HG03469 (cell line): Measurements from ENCODE around the gene MGAT5.
A peak's percentile ranks its signal among the peaks of the same experiment; 100 is the strongest.

Experiments used
- ATAC-seq: cut with Tn5 transposase; IDR thresholded peaks from one replicate; pipeline ENCODE4 v1.9.1; 2021; ENCODE audit warnings: mild to moderate bottlenecking, moderate library complexity, moderate number of reproducible peaks; ENCODE audit not compliant: unreplicated experiment

MGAT5 gene

DNA sequence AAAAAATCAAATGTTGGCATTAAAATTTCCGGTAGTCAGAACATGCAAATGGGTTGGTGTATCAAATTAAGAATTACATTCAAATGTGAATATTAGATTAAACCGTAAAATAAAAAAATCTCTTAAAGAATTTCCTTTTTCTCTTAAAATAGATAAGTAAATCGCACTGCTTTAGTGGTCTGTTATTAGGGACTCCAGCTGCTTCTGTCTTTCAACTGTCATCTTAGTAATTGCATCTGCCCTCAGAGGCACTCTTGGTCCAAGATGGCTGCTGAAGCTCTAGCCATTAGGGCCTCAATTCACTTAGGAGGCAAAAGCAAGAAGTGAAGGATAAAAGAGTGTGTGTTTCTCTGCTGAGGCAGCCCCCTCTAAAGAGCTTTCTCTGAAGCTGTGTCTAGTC lies 132.4 kb downstream of the MGAT5 start:
- no peak for ATAC-seq

DNA sequence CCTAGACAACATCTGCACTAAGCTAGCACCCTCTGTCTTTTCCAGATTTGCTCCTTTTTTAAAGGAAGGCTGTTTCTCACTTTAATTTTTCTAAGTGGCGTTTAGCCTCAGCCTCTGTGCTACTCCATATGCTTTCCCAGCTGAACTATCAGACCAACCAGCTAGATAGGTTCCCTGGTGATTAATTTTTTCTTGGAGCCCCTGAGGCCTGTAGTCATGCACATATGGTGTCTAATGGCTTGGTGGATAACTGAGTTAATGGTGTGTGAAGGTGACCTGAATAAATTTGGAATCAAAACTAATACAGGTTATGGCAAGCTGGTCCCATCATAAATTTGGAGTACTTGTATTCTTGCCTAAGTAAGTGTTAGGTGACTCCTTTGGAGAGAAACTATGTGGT lies 135.5 kb downstream of the MGAT5 start:
- no peak for ATAC-seq

DNA sequence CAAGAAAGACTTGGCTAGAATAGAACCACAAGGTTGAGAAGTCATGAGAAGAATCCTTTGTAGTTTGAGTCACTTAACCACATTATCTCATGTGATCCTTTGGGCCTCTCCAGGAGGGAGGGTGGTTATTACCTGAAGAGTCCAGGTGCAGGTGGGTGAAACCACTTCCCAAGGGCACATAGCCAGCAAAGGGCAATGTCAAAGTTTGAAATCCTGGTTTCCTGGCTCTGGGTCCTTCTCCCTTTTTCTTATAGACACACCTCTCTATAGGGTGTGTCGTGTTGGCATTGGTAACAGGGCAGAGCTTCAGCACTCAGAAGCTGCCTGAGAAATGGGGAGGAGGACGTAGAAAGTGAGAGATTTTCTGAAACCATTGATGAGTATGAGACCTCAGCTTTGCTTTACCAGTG lies 137.9 kb downstream of the MGAT5 start:
- peak; percentile 75 for ATAC-seq

DNA sequence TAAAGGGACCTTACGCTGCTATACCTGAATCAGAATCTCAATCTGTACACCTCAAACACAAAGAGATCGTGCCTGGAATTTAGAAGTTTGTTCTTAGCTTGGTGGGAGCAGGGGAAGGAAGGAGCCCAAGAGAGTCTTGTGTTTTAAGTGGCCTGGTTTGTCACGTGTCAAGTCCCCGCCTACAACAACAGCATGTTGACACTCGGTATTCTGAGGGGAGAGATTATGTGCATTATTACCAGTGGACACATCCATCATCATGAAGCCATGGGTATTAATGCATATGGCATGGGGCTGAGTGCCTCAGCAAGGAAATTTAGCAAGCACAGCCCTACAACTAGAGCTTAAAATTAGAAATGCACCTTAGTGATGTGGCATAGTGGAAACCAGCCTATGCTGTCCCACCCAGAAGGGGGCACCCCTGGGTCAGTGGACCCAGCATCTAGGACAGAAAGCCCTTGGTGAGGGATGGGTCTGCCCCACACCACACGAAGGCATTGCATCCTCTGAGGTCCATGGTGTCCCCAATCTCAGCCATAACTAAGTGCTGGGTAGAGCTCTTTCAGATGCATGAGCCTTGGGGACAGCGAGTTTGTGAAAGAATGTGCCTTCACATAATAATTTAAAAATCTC lies 138.7 kb downstream of the MGAT5 start:
- ATAC-seq = no peak

DNA sequence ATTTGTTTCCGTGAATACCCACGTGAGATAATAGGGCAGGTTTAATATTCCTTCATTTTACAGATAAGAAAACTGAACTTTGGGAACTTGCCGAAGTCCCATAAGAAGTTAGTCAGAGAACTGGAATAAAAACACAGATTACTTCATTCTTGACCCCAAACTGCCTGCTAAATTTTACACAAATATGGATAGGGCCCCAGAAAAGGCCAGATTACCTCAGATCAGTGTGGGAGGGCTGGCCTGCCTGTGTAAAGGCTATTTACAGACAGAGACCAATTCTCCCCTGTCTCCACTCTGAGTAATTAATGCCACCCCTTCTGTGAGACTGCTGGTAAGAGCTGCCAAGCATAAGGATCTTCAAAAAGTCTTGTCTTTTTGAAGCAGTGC lies 139.2 kb downstream of the MGAT5 start:
- ATAC-seq = no peak

DNA sequence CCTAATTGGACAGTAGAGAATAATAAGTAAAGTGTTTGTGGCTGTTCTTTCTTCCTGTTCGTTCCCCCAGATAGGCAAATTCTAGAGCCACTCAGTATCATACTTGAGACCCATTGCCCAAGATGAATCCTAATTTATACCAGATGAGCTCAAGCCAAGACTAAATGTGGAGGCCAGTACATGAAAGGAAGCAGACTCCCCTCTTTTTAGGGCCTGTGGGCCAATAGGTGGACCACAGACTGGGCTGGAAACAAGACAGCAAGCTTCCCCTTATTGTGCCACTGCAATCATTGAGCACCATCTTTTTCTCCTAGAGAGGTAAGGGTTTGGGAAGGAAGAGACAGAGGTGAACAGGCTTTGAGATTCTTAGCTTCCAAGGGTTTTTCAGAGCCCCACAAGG lies 141.9 kb downstream of the MGAT5 start:
- no peak for ATAC-seq

DNA sequence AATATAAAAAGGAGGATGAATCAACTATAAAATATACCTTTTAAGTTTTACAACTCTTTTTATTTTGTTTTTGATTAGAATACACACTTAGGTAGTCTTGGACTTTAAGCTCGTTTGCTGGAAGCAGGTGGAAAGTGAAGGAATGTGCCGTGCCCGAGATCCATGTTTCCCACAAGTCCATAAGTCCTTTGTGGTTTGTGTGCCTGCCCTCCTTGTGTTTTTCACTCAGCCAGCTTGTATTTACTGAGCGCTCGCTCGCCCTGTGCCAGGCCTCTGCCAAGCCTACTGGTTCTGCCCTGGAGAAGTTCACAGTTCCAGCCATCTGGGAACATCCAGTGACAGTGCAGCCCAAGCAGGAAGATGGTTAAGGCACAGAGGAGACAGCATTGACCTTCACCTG lies 142.6 kb downstream of the MGAT5 start:
- no peak for ATAC-seq

DNA sequence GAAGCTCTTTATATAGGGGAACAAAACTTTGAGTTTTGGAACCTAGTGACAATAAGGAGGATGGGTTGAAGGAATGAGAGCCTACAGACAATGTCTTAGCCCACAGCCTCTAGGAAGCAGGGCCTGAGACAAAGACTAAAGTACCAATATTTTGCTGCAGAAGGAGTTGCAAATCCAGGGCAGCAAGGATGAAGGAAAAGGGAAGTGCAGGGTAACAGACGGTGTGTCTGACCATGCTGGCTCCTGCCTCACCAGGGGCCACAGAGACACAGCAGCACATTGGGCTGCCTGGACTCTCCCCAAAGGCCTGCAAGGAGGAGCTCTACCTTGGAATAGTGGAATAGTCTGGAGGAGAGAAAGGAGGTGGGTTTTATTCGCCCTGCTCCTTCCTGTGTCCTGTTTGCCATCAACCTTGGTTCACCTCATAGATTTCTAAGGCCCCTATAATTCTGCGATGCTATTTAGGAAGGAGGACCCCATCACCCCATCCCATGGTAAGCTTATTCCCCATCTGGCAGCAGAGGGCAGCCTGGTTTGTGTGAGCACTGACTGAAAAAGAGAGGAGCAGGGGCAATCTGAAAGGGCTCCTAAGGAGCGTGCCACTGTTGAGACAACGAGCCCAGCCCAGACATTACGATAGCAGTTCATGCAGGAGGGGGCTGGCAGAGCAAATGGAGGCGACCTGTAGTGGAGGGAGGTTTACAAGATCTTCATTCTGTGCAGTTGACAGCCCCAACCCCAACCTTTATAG lies 143.4 kb downstream of the MGAT5 start:
- ATAC-seq = no peak

DNA sequence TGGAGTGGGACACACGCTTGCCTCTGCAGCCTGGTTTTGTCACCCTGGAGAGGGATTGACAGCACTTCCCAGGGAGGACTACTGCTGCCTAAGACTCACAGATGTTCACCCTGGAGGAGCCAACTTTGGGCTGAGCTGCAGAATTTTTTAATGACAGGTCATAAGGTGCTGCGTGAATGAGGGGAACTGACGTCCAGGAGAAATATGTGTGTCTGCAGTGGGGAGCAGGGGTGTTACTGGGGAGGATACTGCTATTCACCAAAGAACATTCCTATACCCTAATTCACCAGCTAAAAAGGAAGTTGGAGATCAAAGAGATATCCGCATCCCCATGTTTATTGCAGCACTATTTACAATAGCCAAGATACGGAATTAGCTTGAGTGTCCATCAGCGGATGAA lies 144.4 kb downstream of the MGAT5 start:
- no peak for ATAC-seq

DNA sequence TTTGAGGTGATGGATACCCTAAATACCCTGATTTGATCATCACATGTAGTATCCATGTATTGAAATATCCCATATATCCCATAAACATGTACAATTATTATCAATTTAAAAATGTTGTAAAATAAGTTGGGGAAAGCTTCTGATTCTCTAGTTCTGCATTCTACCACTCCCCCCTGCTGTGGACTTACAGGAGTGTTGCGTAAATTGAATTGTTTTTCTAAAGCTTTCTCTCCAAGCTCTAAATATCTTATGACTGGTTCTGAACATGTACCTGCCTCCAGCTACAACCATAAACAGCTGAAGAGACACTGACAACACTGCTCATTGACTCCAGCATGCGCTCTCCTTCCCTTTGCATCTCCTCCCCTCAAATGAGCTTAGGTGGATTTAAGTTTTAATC lies 145.2 kb downstream of the MGAT5 start:
- ATAC-seq = no peak

DNA sequence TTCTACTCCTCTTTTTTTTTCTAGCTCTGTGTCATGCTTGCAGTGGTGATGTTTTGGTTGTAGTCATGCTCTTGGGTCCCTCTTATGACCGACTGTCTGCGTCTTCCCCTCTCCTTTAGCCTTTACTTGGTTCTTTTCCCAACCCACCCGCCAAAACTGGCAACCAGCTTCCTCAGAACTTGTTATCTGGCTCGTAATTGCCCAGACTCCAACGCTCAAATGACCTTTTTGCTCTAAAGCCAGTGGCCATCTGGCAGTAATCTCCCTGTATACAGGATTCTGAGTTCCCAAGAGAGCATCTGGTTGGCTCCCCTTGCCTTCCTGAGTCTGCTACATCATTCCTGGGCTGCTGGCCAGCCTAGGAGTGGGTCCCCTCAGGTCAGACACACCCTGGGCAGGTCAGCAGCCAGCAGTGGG lies 147.2 kb downstream of the MGAT5 start:
- no peak for ATAC-seq

DNA sequence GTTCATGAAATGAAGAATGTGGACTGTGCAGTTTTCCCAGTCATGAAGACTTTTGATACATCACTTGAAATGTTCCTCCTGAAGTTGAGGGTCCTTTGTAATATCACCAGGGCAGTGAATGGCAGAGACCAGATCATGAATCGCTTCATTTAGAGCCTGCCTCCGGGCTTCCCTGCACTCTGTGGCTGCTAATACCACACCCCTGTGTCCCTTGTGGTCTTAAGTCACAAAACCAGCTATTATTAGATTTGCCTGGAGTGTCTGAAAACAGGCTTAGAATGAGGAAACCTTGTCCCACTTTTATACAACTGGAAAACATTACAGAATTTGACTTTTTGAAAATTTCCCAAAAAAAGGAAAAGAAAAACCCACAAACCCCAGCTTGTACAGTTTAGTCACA lies 147.9 kb downstream of the MGAT5 start:
- ATAC-seq = no peak

DNA sequence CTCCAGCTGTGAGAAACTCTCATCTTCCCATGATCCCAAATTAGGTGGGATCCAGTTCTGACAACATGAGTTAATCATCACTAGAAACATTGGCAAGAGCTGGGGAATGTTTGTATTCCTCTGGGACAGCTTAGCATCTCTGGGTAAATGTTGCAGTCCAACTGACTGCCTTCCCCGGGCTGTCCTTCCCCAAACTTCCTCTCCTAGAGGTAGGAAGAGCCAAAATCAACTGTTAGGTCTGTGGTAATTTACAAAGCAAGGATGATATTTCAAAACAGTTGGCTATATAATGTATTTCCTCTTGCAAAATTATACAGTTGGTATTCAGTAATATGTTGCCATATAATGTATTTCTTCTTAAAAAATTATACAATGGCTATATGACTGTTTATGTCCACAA lies 148.5 kb downstream of the MGAT5 start:
- ATAC-seq = no peak

DNA sequence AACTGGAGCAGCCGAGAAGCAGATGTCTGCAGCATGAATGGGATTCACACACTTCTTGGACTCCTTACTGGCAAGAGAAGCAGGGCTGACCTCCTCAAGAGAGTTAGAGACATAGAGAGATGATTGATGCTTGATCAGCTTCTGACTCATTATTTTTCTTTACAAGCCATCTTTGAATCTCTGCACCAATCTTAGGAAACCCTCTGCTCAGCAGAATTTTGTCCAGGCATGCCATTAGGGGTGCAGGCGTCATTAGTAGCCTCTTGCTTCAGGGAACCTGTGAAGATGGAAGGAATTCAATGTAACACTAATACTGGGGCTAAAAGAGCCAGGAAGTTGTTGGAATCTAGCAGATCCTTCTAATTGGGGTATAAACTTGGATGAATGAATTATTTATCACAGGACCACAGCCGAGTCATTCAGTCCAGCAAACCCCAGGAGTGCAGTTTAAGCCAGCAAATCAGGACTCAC lies 151.8 kb downstream of the MGAT5 start:
- ATAC-seq = no peak

DNA sequence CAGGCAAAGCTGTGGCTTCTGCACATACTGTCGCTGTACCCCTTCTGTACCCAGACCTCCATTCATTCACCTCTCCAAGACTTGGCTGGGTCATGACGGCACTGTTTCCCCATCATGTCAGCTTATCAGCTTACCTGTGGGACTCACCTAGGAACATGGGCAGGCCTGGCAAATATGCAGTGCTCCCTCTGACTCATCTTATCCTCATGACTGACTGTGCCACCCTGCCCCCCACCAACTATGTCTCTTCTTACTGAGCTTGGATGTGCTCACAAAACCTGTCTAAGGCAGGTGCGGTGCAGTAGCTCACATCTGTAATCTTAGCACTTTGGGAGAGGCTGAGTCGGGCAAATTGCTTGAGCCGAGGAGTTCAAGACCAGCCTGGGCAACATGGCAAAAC lies 152.4 kb downstream of the MGAT5 start:
- no peak for ATAC-seq

DNA sequence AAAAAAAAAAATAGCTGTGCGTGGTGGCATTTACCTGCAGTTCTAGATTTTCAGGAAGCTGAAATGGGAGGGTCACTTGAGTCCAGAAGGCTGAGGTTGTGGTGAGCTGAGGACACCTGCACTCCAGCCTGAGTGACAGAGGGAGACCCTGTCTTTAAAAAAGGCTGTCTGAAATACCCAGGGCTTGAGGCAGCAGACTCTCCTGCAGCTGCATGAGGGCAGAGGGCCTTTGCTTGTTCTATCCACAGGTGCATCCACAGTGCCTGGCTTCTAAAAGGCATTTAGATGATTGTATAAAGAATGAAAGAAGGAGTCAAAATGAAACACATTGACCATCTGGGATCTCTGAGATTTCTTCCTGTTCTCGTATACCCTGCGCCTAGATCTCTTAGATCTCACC lies 152.9 kb downstream of the MGAT5 start:
- ATAC-seq = no peak

DNA sequence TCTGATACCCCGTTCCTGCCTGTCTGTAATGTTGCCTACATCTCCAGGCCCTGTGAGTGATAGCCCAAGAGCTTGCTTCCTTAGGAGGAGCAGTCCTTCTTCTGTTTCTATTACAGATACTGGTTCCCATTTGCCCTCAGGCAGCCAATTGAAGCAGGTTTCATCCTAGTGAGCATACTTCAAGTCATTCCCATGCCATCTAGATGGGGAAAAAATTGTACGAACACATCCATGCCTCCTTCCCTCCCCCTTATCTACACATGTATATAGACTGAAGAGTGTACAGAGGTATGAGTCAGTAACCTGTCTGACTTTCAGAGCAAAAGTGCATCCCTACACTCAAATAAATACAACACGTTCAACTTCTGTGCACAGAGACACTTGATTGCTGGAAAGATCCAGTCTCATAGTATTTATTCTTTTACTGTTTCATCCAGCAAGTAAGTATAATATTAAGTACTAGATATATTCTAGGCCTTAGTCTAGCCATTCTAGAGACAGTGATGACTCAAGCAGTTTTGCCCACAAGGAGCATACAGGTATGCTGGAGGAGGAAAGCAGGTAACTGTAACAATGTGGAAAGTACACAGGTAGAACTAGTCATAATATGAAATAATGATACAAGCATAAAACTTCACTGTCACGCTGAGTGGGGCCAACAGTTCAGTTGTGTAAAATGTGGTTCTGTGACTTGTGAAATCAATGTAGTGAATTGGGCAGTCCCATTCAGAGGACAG lies 153.4 kb downstream of the MGAT5 start:
- ATAC-seq = no peak

DNA sequence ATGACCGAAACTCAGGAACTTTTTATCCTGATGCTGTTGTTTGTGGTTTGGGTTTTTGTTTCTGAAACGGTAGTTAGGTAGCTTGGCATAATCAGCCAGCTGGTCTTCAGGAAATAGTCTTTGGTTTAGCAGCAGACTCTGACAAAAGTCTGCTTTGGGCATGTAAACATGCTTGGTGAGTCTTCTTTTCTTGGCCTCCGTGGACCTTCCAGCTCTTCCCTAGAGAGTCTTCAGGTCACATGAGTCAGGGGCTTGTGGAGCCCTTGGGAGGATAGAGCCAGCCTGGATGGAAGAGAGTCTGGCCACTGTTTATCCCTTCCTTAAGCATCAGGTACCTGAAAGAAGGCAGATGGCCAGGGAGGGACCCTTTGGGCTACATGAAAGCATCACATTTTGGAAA lies 154.5 kb downstream of the MGAT5 start:
- ATAC-seq = no peak

DNA sequence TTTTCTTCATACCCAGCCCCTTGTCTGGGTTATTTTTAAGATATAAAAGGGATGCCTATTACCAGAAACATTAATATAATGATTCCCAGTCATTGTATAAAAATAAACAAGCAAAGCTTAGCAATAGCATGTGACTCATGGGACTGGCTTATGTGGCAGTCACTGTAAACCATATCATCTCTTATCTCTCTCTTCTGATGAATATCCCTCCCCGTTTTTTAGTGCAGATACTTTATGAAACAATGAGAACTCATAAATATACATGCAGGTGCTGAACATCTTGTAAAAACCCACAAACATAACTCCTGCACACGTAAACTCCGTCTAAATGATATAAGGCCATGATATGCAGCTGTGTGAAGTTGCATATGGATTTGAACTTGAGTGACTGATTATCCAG lies 154.9 kb downstream of the MGAT5 start:
- ATAC-seq = no peak

DNA sequence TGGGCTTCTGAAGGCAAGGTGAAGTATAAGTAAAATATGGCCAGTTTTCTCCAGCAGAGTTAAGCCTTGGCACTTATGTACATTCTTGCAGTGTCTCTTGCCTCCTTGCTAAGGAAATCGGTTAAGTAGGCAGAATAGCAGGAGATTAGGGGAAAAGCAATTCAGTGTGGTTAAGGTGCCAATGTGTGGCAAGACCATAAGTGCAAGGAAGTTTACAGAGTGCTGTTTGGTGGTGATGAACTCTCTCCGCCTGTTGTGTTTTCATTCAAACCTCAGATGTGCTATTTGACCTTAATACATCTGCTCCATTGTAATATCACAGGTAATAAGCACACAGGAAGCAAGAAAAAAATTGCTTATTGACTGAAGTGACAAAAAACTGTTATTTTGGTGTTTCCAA lies 156.1 kb downstream of the MGAT5 start:
- ATAC-seq = no peak

DNA sequence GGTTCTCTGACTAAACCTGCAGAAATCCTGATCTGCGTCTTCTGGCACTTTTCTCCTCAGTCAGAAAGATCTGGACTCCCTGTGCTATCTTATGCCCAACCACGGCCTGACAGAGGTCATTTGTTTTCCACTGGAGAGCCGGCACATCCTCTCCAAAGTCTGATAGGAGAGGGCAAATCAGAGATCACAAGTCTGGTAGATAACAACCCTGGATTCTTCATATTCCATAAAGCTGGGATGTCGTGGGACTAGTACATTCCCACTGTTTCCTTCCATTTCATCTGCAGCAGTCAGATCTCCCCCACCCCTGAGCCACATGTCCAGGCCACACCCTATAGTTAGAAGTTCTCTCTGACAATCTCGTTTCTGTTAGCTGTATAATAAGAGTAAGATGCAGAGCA lies 157.0 kb downstream of the MGAT5 start:
- no peak for ATAC-seq

DNA sequence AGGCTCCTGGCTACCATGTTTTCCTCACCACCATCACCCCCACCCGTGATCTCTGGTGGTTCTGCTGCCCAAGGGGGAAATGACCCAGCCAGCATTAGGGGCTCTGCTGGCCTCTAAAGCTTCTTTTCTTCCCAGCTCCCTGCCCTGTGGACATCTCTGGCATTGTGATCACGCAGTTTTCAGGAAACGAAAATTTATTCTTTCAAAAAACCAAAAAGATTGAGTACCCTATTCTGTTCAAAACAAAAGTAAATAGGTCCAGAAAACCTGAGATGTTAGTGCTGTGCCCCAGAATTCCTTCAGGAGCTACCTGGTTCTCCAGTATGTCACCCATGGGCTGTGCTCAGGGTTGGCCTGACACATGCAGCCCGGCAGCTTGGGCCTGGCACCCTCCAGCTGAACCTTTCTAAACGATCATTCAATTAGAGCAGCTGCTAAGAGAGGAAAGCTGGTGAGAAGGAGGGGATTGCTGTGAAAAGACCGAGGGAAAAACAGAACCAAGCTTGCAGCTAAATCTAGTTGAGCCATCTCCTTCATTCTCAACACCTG lies 157.5 kb downstream of the MGAT5 start:
- ATAC-seq = no peak
